ENCODE data around the gene ALG14. TPM values are rescaled to one million over a fixed set of nuclear protein-coding genes. Genes with fewer than 3 reads are reported as not detected.
A peak's percentile ranks its signal among the peaks of the same experiment; 100 is the strongest.

The ALG14 gene
- total RNA-seq, 1 experiment from 2014 or later = 13.0 TPM

DNA sequence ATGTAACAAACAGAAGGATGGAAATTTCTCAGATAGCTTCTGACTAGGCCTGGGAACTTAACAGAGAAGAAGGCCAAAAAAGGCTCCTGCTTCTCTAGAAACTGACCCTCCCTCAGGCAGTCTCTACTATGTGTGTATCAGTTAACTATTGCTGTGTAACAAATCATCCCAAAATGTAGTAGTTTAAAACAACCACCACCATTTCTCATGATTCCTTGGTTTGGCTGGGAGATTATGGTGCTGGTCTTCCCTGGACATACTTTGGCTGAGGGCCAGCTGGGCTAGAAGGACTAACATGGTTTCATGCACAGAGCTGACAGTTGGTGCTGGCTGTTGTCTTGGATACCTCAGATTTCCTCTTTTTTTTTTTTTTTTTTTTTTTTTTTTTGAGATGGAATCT lies 119.6 kb downstream of the ALG14 start:
- no peak for DNase-seq (ENCODE audit: unreplicated experiment)
- H3K4me1 Mint-ChIP-seq (ENCODE audit: insufficient read depth, unreplicated experiment) = peaks cover 5% of the 10 kb centered on the region
- no TSS peak for BruUV-seq (replicated peaks)
- ChIA-PET CTCF (interaction anchor here (0.7 to 1.3 kb wide), 2 partner anchors 91 to 99 kb away, joined by 6 to 8 read pairs; no protein-coding TSS in a partner anchor), POLR2A (interaction anchor here (0.6 to 1.0 kb wide), 2 partner anchors 18 to 39 kb away, joined by 3 read pairs; no protein-coding TSS in a partner anchor)
- no peak overlapping the region for H3K27ac Mint-ChIP-seq (ENCODE audit: low read depth, unreplicated experiment)
- TF ChIP-seq, protein P1, sequence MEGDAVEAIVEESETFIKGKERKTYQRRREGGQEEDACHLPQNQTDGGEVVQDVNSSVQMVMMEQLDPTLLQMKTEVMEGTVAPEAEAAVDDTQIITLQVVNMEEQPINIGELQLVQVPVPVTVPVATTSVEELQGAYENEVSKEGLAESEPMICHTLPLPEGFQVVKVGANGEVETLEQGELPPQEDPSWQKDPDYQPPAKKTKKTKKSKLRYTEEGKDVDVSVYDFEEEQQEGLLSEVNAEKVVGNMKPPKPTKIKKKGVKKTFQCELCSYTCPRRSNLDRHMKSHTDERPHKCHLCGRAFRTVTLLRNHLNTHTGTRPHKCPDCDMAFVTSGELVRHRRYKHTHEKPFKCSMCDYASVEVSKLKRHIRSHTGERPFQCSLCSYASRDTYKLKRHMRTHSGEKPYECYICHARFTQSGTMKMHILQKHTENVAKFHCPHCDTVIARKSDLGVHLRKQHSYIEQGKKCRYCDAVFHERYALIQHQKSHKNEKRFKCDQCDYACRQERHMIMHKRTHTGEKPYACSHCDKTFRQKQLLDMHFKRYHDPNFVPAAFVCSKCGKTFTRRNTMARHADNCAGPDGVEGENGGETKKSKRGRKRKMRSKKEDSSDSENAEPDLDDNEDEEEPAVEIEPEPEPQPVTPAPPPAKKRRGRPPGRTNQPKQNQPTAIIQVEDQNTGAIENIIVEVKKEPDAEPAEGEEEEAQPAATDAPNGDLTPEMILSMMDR (IDR thresholded peaks at IDR 0.05; ENCODE audit: unreplicated experiment) = no peak
- intact Hi-C loops (cut with micrococcal nuclease) = no loop called here
- H3K9me3 Mint-ChIP-seq (ENCODE audit: unreplicated experiment) = no peaks in the 10 kb centered on the region
- H3K36me3 Mint-ChIP-seq (ENCODE audit: insufficient read depth, unreplicated experiment) = no peaks in the 10 kb centered on the region
- no peaks in the 10 kb centered on the region for H3K27me3 Mint-ChIP-seq (ENCODE audit: insufficient read depth, unreplicated experiment)
- H3K4me3 Mint-ChIP-seq (ENCODE audit: unreplicated experiment) = no peak overlapping the region

DNA sequence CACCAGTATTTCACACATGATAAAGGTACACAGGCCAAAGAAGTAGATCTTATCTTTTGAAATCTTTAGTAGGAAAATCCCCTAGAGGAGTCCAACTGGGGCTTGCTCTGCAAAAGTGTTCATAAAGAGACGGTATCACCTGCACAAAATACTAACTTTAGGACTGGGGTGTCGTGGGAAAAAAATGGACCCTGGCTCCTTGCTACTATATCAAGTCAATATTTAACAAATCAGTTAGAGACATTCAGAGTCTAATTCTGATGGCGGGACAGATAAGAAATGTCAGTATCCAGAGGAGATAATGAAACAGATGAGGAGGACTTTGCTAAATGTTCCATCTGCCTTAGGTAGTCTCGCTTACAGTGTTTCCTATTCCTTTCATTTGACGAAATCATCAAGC lies 120.2 kb downstream of the ALG14 start:
- CTCF ChIA-PET = interaction anchor here (0.5 to 1.3 kb wide), 3 partner anchors 98 to 890 kb away, joined by 3 to 8 read pairs (median 4); no protein-coding TSS in a partner anchor
- POLR2A ChIA-PET = no interaction called here
- Mint-ChIP-seq H3K36me3 (ENCODE audit: insufficient read depth, unreplicated experiment) (no peaks in the 10 kb centered on the region), H3K4me3 (ENCODE audit: unreplicated experiment) (no peak overlapping the region), H3K9me3 (ENCODE audit: unreplicated experiment) (no peaks in the 10 kb centered on the region), H3K27ac (ENCODE audit: low read depth, unreplicated experiment) (no peak overlapping the region), H3K27me3 (ENCODE audit: insufficient read depth, unreplicated experiment) (no peaks in the 10 kb centered on the region), H3K4me1 (ENCODE audit: insufficient read depth, unreplicated experiment) (peaks cover 5% of the 10 kb centered on the region)
- intact Hi-C loops (cut with micrococcal nuclease) = no loop called here
- no peak for DNase-seq (ENCODE audit: unreplicated experiment)
- TF ChIP-seq, protein P1 (IDR thresholded peaks at IDR 0.05; ENCODE audit: unreplicated experiment) = no peak
- no TSS peak for BruUV-seq (replicated peaks)

DNA sequence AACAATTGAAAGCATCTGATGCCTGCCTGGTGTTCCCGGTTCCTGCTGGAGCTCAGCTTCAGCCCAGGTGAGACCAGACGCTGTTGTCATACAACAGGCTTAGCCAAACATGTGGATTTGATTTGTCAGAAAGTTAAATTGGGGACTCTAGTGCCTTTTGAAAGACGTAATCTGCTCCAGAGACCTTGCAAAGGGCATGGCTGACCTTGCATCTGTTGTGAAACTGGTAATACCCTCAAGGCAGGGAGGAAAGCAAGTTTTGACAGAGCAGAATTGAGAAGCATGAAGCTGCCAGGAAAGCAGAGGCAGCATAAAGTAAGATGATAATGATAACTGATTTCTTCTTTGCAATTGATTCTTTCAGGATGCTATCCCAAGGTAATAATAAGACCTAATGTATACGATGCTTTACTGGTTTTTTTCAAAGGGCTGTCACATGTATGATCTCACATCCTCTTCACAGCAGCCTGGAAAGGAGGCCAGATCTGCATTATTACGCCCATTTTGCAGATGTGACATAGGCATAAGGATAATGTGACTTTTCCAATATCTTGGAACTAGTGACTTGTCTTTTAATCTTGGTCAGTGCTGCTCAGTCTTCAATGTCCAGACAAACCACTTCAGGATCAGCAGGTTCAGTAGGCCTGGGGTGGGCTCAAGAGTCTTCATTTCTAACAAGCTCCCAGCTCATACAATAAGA lies 121.1 kb downstream of the ALG14 start:
- no peak overlapping the region for H3K4me3 Mint-ChIP-seq (ENCODE audit: unreplicated experiment)
- CTCF ChIA-PET = interaction anchor here (0.5 to 0.7 kb wide), 2 partner anchors 339 to 890 kb away, joined by 3 to 4 read pairs; no protein-coding TSS in a partner anchor
- DNase-seq (ENCODE audit: unreplicated experiment) = peak; percentile 53
- peaks cover 5% of the 10 kb centered on the region for H3K4me1 Mint-ChIP-seq (ENCODE audit: insufficient read depth, unreplicated experiment)
- intact Hi-C loops (cut with micrococcal nuclease) = no loop called here
- no peak overlapping the region for H3K27ac Mint-ChIP-seq (ENCODE audit: low read depth, unreplicated experiment)
- TF ChIP-seq, protein P1 (IDR thresholded peaks at IDR 0.05; ENCODE audit: unreplicated experiment) = no peak
- H3K9me3 Mint-ChIP-seq (ENCODE audit: unreplicated experiment) = no peaks in the 10 kb centered on the region
- H3K27me3 Mint-ChIP-seq (ENCODE audit: insufficient read depth, unreplicated experiment) = no peaks in the 10 kb centered on the region
- BruUV-seq (replicated peaks) = no TSS peak
- no peaks in the 10 kb centered on the region for H3K36me3 Mint-ChIP-seq (ENCODE audit: insufficient read depth, unreplicated experiment)
- POLR2A ChIA-PET = interaction anchor here (0.6 to 1.4 kb wide), 3 partner anchors 15 to 96 kb away, joined by 3 to 4 read pairs (median 3); no protein-coding TSS in a partner anchor

DNA sequence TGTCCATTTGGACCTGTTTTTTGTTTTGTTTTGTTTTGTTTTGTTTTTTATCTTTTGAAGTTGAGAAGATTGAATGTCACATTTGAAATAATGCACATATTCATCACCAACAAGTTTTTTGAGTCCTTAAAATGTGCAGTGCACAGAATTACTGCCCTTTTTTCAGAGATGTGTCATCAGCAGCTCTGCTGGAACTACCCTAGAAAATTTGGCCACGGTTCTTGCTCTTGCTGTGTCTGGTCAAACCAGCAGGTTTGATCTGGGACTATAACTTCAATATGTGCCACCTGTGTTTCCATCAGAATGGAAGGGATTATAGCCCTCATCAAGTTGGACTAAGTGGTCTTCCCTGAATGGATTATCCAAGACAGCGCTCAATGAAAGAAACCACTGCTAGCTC lies 121.7 kb downstream of the ALG14 start:
- H3K36me3 Mint-ChIP-seq (ENCODE audit: insufficient read depth, unreplicated experiment) = no peaks in the 10 kb centered on the region
- no peak for DNase-seq (ENCODE audit: unreplicated experiment)
- no peaks in the 10 kb centered on the region for H3K27me3 Mint-ChIP-seq (ENCODE audit: insufficient read depth, unreplicated experiment)
- H3K4me1 Mint-ChIP-seq (ENCODE audit: insufficient read depth, unreplicated experiment) = peaks cover 5% of the 10 kb centered on the region
- intact Hi-C loops (cut with micrococcal nuclease) = no loop called here
- POLR2A ChIA-PET = interaction anchor here (1.3 to 1.4 kb wide), 2 partner anchors 71 to 96 kb away, joined by 3 to 4 read pairs; no protein-coding TSS in a partner anchor
- BruUV-seq (replicated peaks) = no TSS peak
- CTCF ChIA-PET = no interaction called here
- H3K4me3 Mint-ChIP-seq (ENCODE audit: unreplicated experiment) = no peak overlapping the region
- no peak overlapping the region for H3K27ac Mint-ChIP-seq (ENCODE audit: low read depth, unreplicated experiment)
- TF ChIP-seq, protein P1 (IDR thresholded peaks at IDR 0.05; ENCODE audit: unreplicated experiment) = no peak
- H3K9me3 Mint-ChIP-seq (ENCODE audit: unreplicated experiment) = no peaks in the 10 kb centered on the region
